Activated B cell treated with CpG ODN at 0.5 μM for 24 hours (primary cell): ENCODE data around the gene VILL. TPM values are rescaled to one million over a fixed set of nuclear protein-coding genes. Genes with fewer than 3 reads are reported as not detected.

Experiments
- ATAC-seq: fragments of 200-7000 bp; cut with Tn5 transposase; one replicate; pipeline ENCODE4 v1.10.0; 2021; ENCODE audit warnings: low read depth, mild to moderate bottlenecking, moderate library complexity
- CTCF ChIA-PET: fragments of 350-600 bp; sonication (Branson Sonifier 250); formaldehyde crosslinking; loops from one replicate; lab custom pipeline; 2021; ENCODE audit warnings: antibody characterized with exemption; lab: Charles Lee
- POLR2A ChIA-PET: fragments of 350-600 bp; sonication (Branson Sonifier 250); formaldehyde crosslinking; loops from one replicate; lab custom pipeline; 2021; ENCODE audit warnings: antibody characterized with exemption; lab: Charles Lee
- DNase-seq: peaks from one replicate; pipeline ENCODE4 v3.0.0; 2022
- H3K27ac Mint-ChIP-seq: one replicate; pipeline ENCODE4 v1.8.0; 2020; ENCODE audit warnings: mixed read lengths
- H3K27me3 Mint-ChIP-seq: one replicate; pipeline ENCODE4 v1.8.0; 2021; ENCODE audit warnings: mixed read lengths
- H3K36me3 Mint-ChIP-seq: one replicate; pipeline ENCODE4 v1.8.0; 2021; ENCODE audit warnings: low read depth, mixed read lengths
- H3K4me1 Mint-ChIP-seq: one replicate; pipeline ENCODE4 v1.8.0; 2021; ENCODE audit warnings: mixed read lengths
- H3K4me3 Mint-ChIP-seq: one replicate; pipeline ENCODE4 v1.8.0; 2020; ENCODE audit warnings: mild to moderate bottlenecking, mixed read lengths
- H3K9me3 Mint-ChIP-seq: one replicate; pipeline ENCODE4 v1.8.0; 2020; ENCODE audit warnings: mixed read lengths
- CTCF ChIP-seq: fragments of 200-600 bp; IDR thresholded peaks from one replicate; pipeline ENCODE4 v1.8.0; 2022; ENCODE audit warnings: antibody characterized with exemption, mild to moderate bottlenecking
- intact Hi-C: fragments of 100-400 bp; cut with micrococcal nuclease; formaldehyde crosslinking; loops from one replicate; pipeline ENCODE4 v1.15.1; 2024
- total RNA-seq: library from RNA; stranded (reverse); gene quantifications from 2 replicates; pipeline ENCODE4 v1.2.3, GENCODE V29; 2022

The VILL gene
- total RNA-seq, 1 donor from 2014 or later, result 21.6 TPM

GRCh38 chr3:38015984-38016383 lies 25.4 kb downstream of the VILL start:
- DNase-seq, result no peak
- peaks cover 11% of the 10 kb centered on the region for H3K9me3 Mint-ChIP-seq
- no peaks in the 10 kb centered on the region for H3K27me3 Mint-ChIP-seq
- peaks cover 21% of the 10 kb centered on the region for H3K36me3 Mint-ChIP-seq
- H3K27ac Mint-ChIP-seq, result no peak overlapping the region
- no peak overlapping the region for H3K4me3 Mint-ChIP-seq
- intact Hi-C loops, result no loop called here
- no peak for TF ChIP-seq CTCF
- ATAC-seq, result no peak
- H3K4me1 Mint-ChIP-seq, result no peaks in the 10 kb centered on the region
- CTCF ChIA-PET, result no interaction called here
- POLR2A ChIA-PET, result no interaction called here

- Mint-ChIP-seq H3K27ac (no peak overlapping the region), H3K9me3 (peaks cover 11% of the 10 kb centered on the region), H3K27me3 (no peaks in the 10 kb centered on the region), H3K4me1 (no peaks in the 10 kb centered on the region), H3K36me3 (peaks cover 21% of the 10 kb centered on the region), H3K4me3 (no peak overlapping the region)
- DNase-seq (no peak), ATAC-seq (no peak)
- intact Hi-C loops, result no loop called here
- no peak for TF ChIP-seq CTCF
- ChIA-PET CTCF (no interaction called here), POLR2A (no interaction called here)
Measured at GRCh38 chr3:38016410-38016809, 25.8 kb downstream of the VILL start.

GRCh38 chr3:38016847-38017444 lies 26.4 kb downstream of the VILL start:
- ChIA-PET CTCF (no interaction called here), POLR2A (no interaction called here)
- Mint-ChIP-seq H3K27me3 (no peaks in the 10 kb centered on the region), H3K36me3 (peaks cover 21% of the 10 kb centered on the region), H3K4me1 (no peaks in the 10 kb centered on the region), H3K9me3 (peaks cover 11% of the 10 kb centered on the region), H3K4me3 (no peak overlapping the region), H3K27ac (no peak overlapping the region)
- ATAC-seq (no peak), DNase-seq (no peak)
- intact Hi-C loops, result no loop called here
- TF ChIP-seq CTCF, result no peak

- TF ChIP-seq CTCF, result no peak
- Mint-ChIP-seq H3K9me3 (peaks cover 11% of the 10 kb centered on the region), H3K27me3 (no peaks in the 10 kb centered on the region), H3K4me3 (no peak overlapping the region), H3K36me3 (peaks cover 21% of the 10 kb centered on the region), H3K27ac (no peak overlapping the region), H3K4me1 (no peaks in the 10 kb centered on the region)
- intact Hi-C loops, result no loop called here
- ATAC-seq, result no peak
- no peak for DNase-seq
- ChIA-PET POLR2A (no interaction called here), CTCF (no interaction called here)
Measured at GRCh38 chr3:38017445-38018295, 27.1 kb downstream of the VILL start.
